PC-9 (cell line): Measurements from ENCODE around the gene UBLCP1.

ENCODE experiments used
- CTCF ChIP-seq: fragments of 200-600 bp; sonication (generic); conservative IDR thresholded peaks from 2 replicates; pipeline ENCODE4 v1.6.1; 2017; ENCODE audit warnings: mixed run types, antibody characterized with exemption, mild to moderate bottlenecking, moderate library complexity
- EZH2 ChIP-seq: fragments of 200-600 bp; sonication (generic); IDR thresholded peaks from 2 replicates; pipeline ENCODE4 v1.8.0; 2017; ENCODE audit warnings: antibody characterized with exemption, low read depth

- TF ChIP-seq CTCF (no peak), EZH2 (no peak)
Measured at GRCh38 chr5:159249158-159249557, 13.9 kb upstream of the UBLCP1 start.
